Trophoblast cell (in vitro differentiated cells and primary cell): ENCODE data around the gene CHMP2A.

Experiments used
- DNase-seq, 2 donors: peaks; one replicate each; pipeline ENCODE4 v3.0.0-alpha.2; 2016
- H2AFZ ChIP-seq: 2 replicates; pipeline ENCODE4 v1.6.1; 2013; ENCODE audit warnings: low read length, moderate library complexity, mild to moderate bottlenecking; ENCODE audit not compliant: insufficient read depth, poor library complexity
- H2AK5ac ChIP-seq: 2 replicates; pipeline ENCODE4 v1.6.1; 2013; ENCODE audit warnings: mild to moderate bottlenecking, low read length
- H2BK120ac ChIP-seq: 2 replicates; pipeline ENCODE4 v1.6.1; 2013; ENCODE audit warnings: low read length, mild to moderate bottlenecking, moderate library complexity; ENCODE audit not compliant: insufficient read depth, poor library complexity
- H2BK12ac ChIP-seq: 2 replicates; pipeline ENCODE4 v1.6.1; 2013; ENCODE audit warnings: mild to moderate bottlenecking, low read length, moderate library complexity
- H2BK5ac ChIP-seq: 2 replicates; pipeline ENCODE4 v1.6.1; 2013; ENCODE audit warnings: low read length, low read depth, moderate library complexity, mild to moderate bottlenecking; ENCODE audit not compliant: poor library complexity
- H3K14ac ChIP-seq: 2 replicates; pipeline ENCODE4 v1.6.1; 2013; ENCODE audit warnings: mild to moderate bottlenecking, low read length
- H3K18ac ChIP-seq: 2 replicates; pipeline ENCODE4 v1.6.1; 2013; ENCODE audit warnings: mild to moderate bottlenecking, low read length
- H3K23ac ChIP-seq: 2 replicates; pipeline ENCODE4 v1.6.1; 2013; ENCODE audit warnings: low read length
- H3K27ac ChIP-seq: 2 replicates; pipeline ENCODE4 v1.5.1; 2013; ENCODE audit warnings: low read depth, mild to moderate bottlenecking, inconsistent platforms, low read length, moderate library complexity
- H3K27me3 ChIP-seq: 2 replicates; pipeline ENCODE4 v1.6.1; 2013; ENCODE audit warnings: inconsistent platforms, mild to moderate bottlenecking, low read length, moderate library complexity; ENCODE audit not compliant: insufficient read depth
- H3K36me3 ChIP-seq, 2 experiments: 1 replicate in 1 of 2; 2 replicates in 1 of 2; pipeline ENCODE4 v1.6.1; 2013; ENCODE audit warnings: low read length in 2 of 2, mild to moderate bottlenecking in 2 of 2, moderate library complexity in 1 of 2; ENCODE audit not compliant: insufficient read depth in 2 of 2, control insufficient read depth in 1 of 2
- H3K4ac ChIP-seq: 2 replicates; pipeline ENCODE4 v1.6.1; 2013; ENCODE audit warnings: low read depth, mild to moderate bottlenecking, low read length, moderate library complexity
- H3K4me1 ChIP-seq, 2 experiments: 1 replicate in 1 of 2; 2 replicates in 1 of 2; pipeline ENCODE4 v1.6.1; 2013; ENCODE audit warnings: low read length in 2 of 2, mild to moderate bottlenecking in 2 of 2, moderate library complexity in 1 of 2; ENCODE audit not compliant: insufficient read depth in 2 of 2, control insufficient read depth in 1 of 2
- H3K4me2 ChIP-seq: 2 replicates; pipeline ENCODE4 v1.6.1; 2013; ENCODE audit warnings: inconsistent platforms, mild to moderate bottlenecking, low read length, moderate library complexity
- H3K4me3 ChIP-seq: 2 replicates; pipeline ENCODE4 v1.5.1; 2013; ENCODE audit warnings: mild to moderate bottlenecking, low read depth, low read length, inconsistent platforms
- H3K79me1 ChIP-seq: one replicate; pipeline ENCODE4 v1.6.1; 2013; ENCODE audit warnings: low read length
- H3K79me2 ChIP-seq: 2 replicates; pipeline ENCODE4 v1.6.1; 2013; ENCODE audit warnings: low read length, mild to moderate bottlenecking; ENCODE audit not compliant: control insufficient read depth, insufficient read depth, poor library complexity
- H3K9ac ChIP-seq: 2 replicates; pipeline ENCODE4 v1.6.1; 2013; ENCODE audit warnings: mild to moderate bottlenecking, low read length
- H3K9me3 ChIP-seq: 2 replicates; pipeline ENCODE4 v1.6.1; 2013; ENCODE audit warnings: low read depth, mild to moderate bottlenecking, control low read depth, inconsistent platforms, low read length; ENCODE audit not compliant: insufficient read depth
- H4K12ac ChIP-seq: 2 replicates; pipeline ENCODE4 v1.6.1; 2013; ENCODE audit warnings: low read depth, mild to moderate bottlenecking, low read length, moderate library complexity
- H4K8ac ChIP-seq: 2 replicates; pipeline ENCODE4 v1.6.1; 2013; ENCODE audit warnings: low read depth, mild to moderate bottlenecking, low read length, moderate library complexity
- H4K91ac ChIP-seq: one replicate; pipeline ENCODE4 v1.6.1; 2013; ENCODE audit warnings: low read depth, mild to moderate bottlenecking, low read length, moderate library complexity
- WGBS: extraction: QIAGEN DNeasy Blood & Tissue Kit; methylation state at CpG from one replicate; pipeline ENCODE4 v1.1.7; 2013; ENCODE audit warnings: missing lambda C conversion rate; ENCODE audit not compliant: insufficient read length, insufficient coverage; ENCODE audit errors: extremely low coverage; 5-methylcytosine and 5-hydroxymethylcytosine counted together

CHMP2A gene

DNA sequence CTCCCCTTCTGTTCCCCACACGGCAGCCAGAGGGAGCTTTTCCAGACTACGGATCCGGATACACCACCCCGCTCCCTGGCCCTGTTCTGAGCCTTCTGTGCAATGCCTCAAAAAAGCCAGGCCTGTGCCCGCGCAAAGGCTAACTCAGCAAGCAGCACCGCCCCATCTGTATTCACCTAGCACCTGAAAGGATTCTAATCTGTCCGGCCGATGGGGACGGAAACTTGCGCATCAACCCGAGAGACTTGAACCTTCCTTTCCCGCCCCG is 35.9 kb downstream of the CHMP2A start:
- peaks cover 17% of the 10 kb centered on the region for H3K79me1 ChIP-seq

GRCh38 chr19:58518256-58519086 is 36.4 kb downstream of the CHMP2A start:
- peak overlapping the region; percentile 88 for H3K4me3 ChIP-seq
- H3K27me3 ChIP-seq = no peaks in the 10 kb centered on the region
- H3K27ac ChIP-seq = peak overlapping the region; percentile 80
- peak overlapping the region; percentile 87 for H2AK5ac ChIP-seq
- H2AFZ ChIP-seq = peak overlapping the region; percentile 72
- no peak overlapping the region for H3K23ac ChIP-seq
- peak overlapping the region; percentile 61 for H3K4me2 ChIP-seq
- H3K4me1 ChIP-seq = peaks cover 13 to 16% of the 10 kb centered on the region in 2 experiments
- H2BK12ac ChIP-seq = no peak overlapping the region
- peak overlapping the region; percentile 64 for H4K8ac ChIP-seq
- peaks cover 21 to 22% of the 10 kb centered on the region in 2 experiments for H3K36me3 ChIP-seq
- H3K9ac ChIP-seq = peak overlapping the region; percentile 91
- no CpG with 5 or more reads among the region's 22 CpGs for WGBS
- peak overlapping the region; percentile 93 for H4K12ac ChIP-seq
- H3K79me2 ChIP-seq = peaks cover 21% of the 10 kb centered on the region
- H3K4ac ChIP-seq = peak overlapping the region; percentile 81
- peak overlapping the region; percentile 83 for H3K18ac ChIP-seq
- H4K91ac ChIP-seq = peak overlapping the region; percentile 92
- H2BK120ac ChIP-seq = peak overlapping the region; percentile 67
- H3K14ac ChIP-seq = peak overlapping the region; percentile 94
- H3K79me1 ChIP-seq = peaks cover 17% of the 10 kb centered on the region
- no peaks in the 10 kb centered on the region for H3K9me3 ChIP-seq
- DNase-seq = no peak
- peak overlapping the region; percentile 54 for H2BK5ac ChIP-seq

More for the DNA sequence above, 35.9 kb downstream of the CHMP2A start:
- Histone ChIP-seq H3K23ac (no peak overlapping the region), H3K9me3 (no peaks in the 10 kb centered on the region), H3K27ac (peak overlapping the region; percentile 80), H4K8ac (peak overlapping the region; percentile 64), H4K91ac (peak overlapping the region; percentile 92), H3K18ac (peak overlapping the region; percentile 83), H3K4me1 (peaks cover 13% of the 10 kb centered on the region in 2 experiments), H3K79me2 (peaks cover 21% of the 10 kb centered on the region), H3K27me3 (no peaks in the 10 kb centered on the region), H2AK5ac (peak overlapping the region; percentile 75), H2AFZ (peak overlapping the region; percentile 72), H3K4ac (peak overlapping the region; percentile 81), H2BK120ac (peak overlapping the region; percentile 67), H3K4me3 (peak overlapping the region; percentile 88), H4K12ac (peak overlapping the region; percentile 93), H3K36me3 (peaks cover 21 to 22% of the 10 kb centered on the region in 2 experiments), H3K14ac (peak overlapping the region; percentile 94), H3K9ac (peak overlapping the region; percentile 91), H2BK5ac (peak overlapping the region; percentile 54), H2BK12ac (no peak overlapping the region), H3K4me2 (peak overlapping the region; percentile 61)
- no CpG with 5 or more reads among the region's 14 CpGs for WGBS
- peak; percentile 56 to 68 for DNase-seq

DNA sequence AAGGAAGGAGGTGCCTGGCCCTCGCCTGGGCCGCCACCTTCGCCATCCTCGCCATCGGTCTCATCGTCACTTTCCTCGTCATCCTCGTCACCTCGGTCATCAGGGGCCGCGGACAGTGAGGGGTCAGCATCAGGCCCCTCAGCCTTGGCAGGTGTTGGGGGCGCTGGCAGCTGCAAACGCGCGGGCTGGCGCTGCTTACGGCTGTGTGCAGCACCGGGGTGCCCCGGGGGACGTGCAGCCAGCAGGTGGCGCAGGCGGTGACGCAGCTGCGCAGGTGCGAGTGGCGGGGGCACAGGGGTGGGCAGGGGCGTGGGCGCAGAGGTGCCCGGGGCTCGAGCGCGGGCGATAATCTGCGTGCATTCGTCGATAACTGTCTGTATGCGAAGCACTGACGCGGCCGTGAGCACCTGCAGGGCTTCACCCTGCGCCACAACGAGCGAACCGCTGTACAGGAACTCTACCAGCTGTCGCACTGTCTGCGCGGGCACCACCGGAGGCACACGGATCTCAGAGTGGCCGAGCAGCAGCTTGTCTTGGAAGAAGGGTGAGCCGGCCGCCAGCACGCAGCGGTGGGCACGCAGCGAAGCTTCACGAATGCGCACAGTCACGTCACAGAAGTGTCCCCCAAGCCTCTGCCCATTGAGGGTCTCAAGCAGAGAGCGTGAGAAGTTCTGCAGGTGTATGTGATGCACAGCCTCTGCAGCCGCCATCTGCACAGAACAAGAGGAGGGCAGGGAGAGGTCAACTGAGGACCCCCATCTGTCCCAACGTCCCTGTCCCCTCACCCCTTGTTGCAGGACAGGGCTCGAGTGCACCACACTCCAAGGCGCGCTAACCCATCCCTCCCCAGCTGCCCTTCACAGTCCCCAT is 37.7 kb downstream of the CHMP2A start:
- no peak overlapping the region for H2AK5ac ChIP-seq
- peaks cover 21 to 25% of the 10 kb centered on the region in 2 experiments for H3K36me3 ChIP-seq
- H3K9me3 ChIP-seq = no peaks in the 10 kb centered on the region
- H3K9ac ChIP-seq = no peak overlapping the region
- no peak for DNase-seq
- no peak overlapping the region for H2BK5ac ChIP-seq
- H3K79me1 ChIP-seq = peaks cover 17% of the 10 kb centered on the region
- no peak overlapping the region for H4K91ac ChIP-seq
- peaks cover 21% of the 10 kb centered on the region for H3K79me2 ChIP-seq
- no peaks in the 10 kb centered on the region for H3K27me3 ChIP-seq
- H3K4me2 ChIP-seq = no peak overlapping the region
- no peak overlapping the region for H2BK12ac ChIP-seq
- peak overlapping the region; percentile 49 for H3K4ac ChIP-seq
- WGBS = no CpG with 5 or more reads among the region's 65 CpGs
- no peak overlapping the region for H4K8ac ChIP-seq
- H3K18ac ChIP-seq = no peak overlapping the region
- peak overlapping the region; percentile 34 for H3K4me3 ChIP-seq
- no peak overlapping the region for H3K23ac ChIP-seq
- H3K27ac ChIP-seq = no peak overlapping the region
- no peak overlapping the region for H2AFZ ChIP-seq
- no peak overlapping the region for H3K14ac ChIP-seq
- peaks cover 13 to 16% of the 10 kb centered on the region in 2 experiments for H3K4me1 ChIP-seq
- H4K12ac ChIP-seq = no peak overlapping the region
- no peak overlapping the region for H2BK120ac ChIP-seq

- H3K14ac ChIP-seq = no peak overlapping the region
- H4K8ac ChIP-seq = no peak overlapping the region
- no peak overlapping the region for H3K4ac ChIP-seq
- H3K27me3 ChIP-seq = no peaks in the 10 kb centered on the region
- H3K4me1 ChIP-seq = peaks cover 13 to 16% of the 10 kb centered on the region in 2 experiments
- H4K91ac ChIP-seq = no peak overlapping the region
- peaks cover 21% of the 10 kb centered on the region for H3K79me2 ChIP-seq
- H3K36me3 ChIP-seq = peaks cover 21 to 25% of the 10 kb centered on the region in 2 experiments
- no peak overlapping the region for H2AFZ ChIP-seq
- no peak overlapping the region for H2BK12ac ChIP-seq
- H3K4me3 ChIP-seq = no peak overlapping the region
- H3K79me1 ChIP-seq = peaks cover 17% of the 10 kb centered on the region
- WGBS = no CpG with 5 or more reads among the region's 25 CpGs
- no peak overlapping the region for H2AK5ac ChIP-seq
- H3K9me3 ChIP-seq = no peaks in the 10 kb centered on the region
- no peak for DNase-seq
- H2BK5ac ChIP-seq = no peak overlapping the region
- no peak overlapping the region for H4K12ac ChIP-seq
- H3K23ac ChIP-seq = no peak overlapping the region
- no peak overlapping the region for H2BK120ac ChIP-seq
- H3K9ac ChIP-seq = no peak overlapping the region
- H3K4me2 ChIP-seq = no peak overlapping the region
- no peak overlapping the region for H3K18ac ChIP-seq
- no peak overlapping the region for H3K27ac ChIP-seq
Measured at GRCh38 chr19:58516246-58516836, 38.6 kb downstream of the CHMP2A start.
